HG02610 (cell line): ENCODE measurements around the gene SCN4A.

Experiments
- ATAC-seq: cut with Tn5 transposase; IDR thresholded peaks from one replicate; pipeline ENCODE4 v1.9.1; 2021; ENCODE audit warnings: mild to moderate bottlenecking, moderate library complexity; ENCODE audit not compliant: unreplicated experiment

SCN4A gene

DNA sequence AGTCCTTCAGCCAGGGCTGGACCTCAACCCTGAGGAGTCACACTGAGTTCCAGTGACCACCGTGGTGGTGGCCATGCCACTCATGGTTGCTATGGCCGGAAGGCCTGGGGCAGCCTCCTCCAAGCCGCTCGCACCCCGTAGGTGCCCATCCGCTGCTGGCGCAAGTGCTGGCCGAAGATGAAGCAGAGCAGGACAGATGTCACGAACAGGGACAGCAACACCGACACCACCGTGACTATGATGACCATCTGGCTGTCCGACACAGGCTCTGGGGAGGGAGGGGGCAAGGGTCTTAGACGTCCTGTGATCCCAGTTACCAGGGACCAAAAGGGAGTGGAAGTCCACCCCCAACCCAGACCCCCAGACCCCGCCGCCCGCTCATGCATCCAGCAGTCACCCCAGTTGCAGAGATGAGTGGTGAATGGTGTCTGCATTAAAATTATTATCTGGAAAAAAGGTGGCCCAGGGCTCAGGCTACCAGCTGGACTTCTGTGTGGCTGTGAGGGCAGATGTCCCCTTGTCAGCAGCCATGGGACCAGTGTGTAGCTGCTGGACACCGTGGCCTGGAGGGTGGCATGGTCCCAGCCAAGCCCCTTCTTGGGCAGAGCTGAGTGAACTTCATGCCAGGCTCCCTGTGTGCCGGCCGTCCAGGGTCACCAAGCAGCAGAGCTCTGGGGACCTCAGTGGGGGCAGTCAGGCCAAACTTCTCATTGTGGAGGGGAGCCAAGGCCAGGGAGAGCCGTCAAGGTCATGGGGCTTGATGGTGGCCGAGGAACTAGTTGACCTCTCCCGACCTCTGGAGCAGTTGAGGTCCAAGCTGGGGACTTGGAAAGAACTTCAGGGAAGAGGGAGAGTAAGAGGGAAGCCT is 30.2 kb upstream of the SCN4A start:
- no peak for ATAC-seq

DNA sequence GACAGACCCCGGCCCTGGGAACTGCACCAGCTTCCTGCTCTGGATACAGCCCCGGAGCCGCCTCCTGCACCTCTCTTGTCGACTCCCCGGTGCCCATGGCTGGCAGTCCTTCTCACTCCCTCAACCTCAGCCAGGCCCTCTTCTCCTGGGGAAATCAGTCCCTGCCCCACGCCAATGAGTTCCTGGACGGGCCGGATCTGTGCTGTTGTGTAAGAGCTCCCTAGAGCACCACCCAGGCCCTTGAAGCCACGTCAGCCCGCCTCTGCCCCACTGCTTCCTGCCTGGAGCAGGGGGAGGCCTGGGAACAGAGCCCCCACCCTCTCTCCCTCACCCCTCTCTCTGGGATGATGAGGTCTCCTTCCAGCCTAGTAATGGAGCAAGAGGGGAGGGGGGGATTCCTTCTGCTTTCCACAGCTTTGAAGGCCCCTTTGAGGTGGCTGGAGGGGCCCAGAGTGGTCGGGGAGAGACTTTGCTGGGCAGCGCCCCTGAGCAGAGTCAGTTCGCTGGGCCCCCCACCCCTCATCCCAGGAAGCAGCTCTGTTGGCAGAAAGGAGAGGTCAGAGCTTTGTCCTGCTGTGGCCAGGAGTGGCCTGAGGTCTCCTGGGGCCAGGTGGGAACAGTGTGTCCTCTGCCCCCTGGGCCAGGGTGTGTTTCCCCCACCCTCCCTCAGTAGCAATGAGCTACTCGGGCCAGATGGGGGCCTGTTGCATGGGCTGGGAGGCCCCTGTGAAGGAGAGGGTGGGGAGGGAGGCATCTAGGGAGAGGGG is 29.2 kb upstream of the SCN4A start:
- ATAC-seq: no peak

DNA sequence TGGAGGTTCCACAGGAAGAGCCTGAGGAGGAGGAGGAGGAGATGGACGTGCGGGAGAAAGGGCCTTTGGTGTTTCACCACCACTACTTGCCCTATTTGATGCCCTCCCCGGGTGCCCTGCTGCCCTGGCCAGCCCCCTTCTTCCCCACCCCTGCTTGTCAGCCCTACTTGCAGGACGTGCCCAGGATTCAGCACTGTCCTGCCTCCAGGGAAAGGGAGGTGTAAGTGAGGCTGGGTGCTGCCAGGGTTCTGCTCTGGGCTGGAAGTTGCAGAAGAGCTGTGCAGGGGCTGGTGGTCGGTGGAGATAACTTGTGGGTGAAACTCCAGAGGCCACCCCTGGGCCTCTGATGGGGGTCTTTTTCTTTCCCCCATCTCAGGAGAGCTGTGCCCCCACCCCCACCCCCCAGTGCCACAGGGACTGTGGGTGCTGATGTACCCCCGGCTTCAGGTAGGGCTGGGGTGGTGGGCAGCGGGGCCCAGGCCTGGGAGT is 28.4 kb upstream of the SCN4A start:
- ATAC-seq: no peak

DNA sequence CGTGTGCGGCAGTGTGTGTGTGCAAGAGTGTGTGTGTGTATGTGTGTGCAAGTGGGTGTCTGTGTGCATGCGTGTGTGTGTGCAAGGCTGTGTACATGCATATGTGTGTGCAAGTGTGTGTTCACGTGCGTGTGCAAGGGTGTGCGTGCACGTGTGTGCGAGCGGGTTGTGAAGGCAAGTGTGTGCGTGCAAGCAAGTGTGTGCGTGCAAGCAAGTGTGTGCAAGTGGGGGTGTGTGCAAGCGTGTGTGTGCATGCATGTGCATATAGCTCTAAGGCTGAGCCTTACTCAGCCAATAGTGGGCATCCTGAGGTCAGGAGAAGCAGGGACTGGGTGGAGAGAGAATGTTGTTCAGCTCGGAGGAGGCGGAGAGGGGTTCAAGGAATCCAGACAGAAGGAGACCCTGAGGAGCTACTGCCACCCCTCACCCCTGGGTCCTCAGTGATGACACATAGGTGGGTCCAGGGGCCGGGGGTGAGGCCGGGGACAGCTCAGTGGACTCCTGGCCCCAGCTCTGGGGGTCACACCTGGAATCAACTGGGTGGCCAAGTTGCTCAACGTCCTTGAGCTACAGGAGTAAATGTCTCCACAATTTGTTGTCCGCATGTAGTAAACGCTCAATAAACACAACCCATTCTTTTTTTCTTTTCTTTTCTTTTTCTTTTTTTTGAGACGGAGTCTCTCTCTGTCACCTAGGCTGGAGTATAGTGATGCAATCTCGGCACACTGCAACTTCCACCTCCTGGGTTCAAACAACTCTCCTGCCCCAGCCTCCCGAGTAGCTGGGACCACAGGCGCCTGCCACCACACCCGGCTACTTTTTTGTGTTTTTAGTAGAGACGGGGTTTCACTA is 27.2 kb upstream of the SCN4A start:
- ATAC-seq: no peak

DNA sequence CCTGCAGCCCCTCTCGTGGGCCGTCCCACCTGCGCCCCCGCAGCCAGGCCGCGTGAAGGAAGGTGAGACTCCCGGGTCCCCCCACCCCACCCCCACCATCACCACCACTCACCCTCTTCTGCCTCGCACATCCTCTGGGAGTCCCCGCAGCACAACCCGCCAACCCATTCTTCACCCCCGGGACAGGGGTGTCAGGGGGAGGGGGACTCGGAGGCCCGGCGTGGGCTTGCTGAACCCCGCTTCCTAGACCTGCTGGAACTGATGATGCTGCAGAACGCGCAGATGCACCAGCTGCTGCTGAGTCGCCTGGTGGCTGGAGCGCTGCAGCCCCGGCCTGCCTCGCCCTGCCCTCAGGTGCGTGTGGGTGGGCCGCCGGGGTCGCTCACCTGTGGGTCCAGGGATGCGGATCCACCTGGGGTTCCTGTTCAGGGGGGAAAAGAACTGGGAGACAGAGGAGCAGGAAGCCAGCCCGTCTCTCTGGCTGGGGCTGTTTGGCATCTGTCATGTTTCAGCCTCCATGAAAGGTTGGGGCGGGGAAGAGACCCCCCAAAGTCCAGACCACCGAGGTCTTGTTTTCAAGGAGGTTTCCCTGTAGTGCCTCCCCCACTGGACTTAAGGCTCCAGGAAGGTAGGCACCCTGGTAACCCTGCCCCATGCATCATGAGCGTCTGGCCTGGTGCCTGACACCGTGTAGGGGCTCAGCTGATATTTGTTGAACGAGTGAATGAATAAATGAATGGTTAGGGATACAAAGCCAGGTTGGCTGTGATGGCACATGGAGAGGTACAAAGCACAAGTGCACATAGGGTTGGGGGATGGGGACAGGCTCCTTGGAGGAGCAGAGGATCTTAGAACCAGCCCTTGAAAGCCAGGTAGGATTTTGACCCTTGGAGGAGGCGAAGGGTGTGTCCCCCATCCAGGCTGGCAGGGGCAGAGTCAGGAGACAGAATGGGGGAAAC is 26.3 kb upstream of the SCN4A start:
- no peak for ATAC-seq

DNA sequence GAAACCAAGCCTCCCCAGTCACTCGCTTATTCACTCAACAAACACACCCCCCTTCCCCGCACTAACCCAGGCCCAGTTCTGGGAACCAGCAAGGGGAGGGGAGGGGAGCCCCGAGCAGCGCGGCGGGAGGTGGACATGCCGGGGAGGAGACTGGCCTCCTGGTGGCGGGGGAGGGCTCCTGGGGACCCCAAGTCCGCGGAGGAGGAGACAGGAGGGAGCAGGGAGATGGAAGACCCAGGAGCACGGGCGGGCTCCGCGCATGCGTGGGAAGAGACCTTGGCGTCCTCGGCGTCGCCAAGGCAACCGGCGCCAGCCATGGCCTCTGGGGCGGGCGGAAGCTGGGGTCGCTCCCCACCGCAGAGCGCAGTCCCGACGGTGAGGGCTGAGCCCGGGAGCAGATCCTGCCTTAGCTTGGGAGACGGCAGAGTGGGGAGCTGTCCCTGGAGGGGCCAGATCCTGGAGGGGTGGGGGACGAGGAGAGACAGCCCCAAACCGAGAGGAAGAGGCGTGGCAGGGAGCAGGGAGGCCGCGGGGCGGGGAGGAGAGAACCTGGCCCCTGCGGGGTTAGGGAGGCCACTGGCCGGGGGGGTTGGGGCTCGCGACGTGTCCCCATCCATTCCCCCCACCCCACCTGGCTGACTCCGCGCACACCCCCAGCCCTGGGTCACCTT is 25.5 kb upstream of the SCN4A start, which contains the start of gene PRR29:
Gene PRR29, plus strand, starts transcription at position 302 of the 671 bp plus-strand sequence. Its CDS starts 14 bp downstream, at position 316.
- peak; percentile 66 for ATAC-seq

DNA sequence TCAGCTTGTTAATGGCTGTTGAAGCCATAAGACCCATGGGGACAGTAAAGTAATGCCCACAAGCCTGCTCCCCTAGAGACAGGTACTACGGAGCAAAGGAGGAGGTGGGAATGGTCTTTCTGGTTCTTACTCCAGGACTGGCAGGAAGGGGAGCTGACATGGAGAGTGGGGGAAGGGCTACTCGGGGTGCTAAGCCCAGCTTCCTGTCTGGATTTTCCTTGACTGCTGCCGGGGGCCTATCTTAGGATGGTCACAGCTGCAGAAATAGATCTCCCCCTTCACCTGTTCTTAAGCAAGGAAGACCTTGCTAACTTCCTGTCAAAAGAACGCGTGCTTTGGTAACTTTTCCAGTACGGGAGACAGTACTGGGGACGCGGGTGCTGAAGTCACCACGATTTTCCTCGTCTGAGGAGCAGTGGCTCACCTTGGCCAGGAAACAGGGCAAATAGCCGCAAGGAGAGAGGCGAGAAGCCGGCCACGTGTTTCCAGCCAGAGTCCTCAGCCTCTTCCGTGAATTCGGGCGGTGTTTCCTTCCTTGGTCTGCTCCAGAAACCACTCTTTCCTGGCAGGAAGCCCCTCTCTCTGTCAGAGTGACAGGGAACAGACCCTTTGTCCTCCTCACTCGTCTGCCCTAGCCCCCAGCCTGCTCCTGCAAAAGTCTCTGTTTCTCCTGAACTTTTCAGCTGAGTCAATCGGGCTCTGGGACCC is 24.8 kb upstream of the SCN4A start:
- ATAC-seq: no peak

DNA sequence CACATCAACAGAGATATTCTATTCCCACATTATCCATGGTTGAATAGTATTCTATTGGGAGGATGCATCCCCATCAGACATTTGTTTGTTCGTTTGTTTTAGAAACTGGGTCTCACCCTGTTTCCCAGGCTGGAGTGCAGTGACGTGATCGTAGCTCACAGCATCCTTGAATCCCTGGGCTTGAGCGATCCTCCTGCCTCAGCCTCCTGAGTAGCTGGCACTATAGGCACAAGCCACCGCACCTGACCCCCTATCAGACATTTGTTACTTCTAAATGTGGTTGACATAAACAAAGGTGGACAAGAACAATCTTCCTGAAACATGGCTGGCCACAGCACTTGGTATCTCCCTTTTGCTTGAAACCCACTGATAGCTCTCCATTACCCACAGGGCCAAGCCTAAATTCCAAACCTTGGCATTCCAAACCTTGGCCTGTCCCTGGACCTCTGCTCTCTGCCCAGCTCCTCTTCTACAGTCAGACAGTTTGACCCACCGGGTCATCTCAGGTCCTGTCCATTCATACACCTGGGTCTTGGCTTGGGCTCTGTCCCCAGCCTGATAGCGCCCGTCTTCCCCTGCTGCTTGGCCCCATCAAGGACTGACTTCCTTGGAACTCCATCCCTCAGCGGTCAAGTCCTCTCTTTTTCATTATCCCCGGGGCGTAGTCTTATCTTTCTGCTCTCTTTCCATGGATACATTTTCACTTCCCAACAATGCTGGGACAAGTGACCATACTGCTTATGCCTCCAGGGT is 23.9 kb upstream of the SCN4A start:
- ATAC-seq: no peak

DNA sequence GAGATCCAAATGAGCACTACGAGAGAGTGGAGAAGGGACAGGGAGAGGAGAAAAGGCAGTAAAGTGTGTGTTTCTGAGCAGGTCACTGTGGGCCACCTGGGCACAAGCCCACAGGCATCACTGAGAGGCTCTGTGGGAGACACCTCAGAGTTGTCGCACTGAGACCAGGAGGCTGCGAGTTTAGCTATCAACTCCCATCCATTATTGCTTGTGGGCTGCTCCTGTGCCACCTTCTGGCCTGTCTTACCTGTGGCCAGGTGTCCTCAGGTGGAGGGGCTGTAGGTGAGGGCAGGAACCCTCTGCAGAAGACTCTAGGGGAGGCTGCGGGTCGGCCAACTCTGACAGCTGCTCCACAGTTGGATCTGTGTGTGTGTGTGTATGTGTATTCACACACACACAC is 22.9 kb upstream of the SCN4A start:
- no peak for ATAC-seq

DNA sequence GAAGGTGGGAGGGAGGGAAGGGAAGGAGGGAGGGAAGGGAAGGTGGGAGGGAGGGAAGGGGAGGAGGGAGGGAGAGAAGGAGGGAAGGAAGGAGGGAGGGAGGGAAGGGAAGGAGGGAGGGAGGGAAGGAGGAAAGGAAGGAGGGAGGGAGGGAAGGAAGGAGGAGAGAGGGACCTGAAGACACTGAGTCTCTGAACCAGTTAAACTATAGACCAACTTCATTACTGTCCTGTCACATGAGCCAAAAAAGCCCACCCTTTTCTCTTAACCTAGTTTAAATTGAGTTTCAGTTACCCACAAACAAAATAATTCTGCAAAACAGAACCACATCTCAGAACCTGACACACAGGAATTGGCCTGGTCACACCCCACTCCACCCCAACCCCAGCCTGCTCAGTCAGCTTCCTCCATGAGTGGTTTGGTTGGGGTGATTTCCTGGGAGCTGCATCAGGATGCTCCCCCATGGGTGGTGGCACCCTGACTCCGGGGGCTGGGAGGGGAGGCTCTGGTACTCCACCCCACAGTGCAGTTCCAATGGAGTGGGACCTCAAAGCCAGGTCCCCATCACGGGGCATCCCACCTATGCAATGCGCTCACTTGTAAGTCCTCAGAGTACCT is 20.8 kb upstream of the SCN4A start:
- ATAC-seq: no peak

DNA sequence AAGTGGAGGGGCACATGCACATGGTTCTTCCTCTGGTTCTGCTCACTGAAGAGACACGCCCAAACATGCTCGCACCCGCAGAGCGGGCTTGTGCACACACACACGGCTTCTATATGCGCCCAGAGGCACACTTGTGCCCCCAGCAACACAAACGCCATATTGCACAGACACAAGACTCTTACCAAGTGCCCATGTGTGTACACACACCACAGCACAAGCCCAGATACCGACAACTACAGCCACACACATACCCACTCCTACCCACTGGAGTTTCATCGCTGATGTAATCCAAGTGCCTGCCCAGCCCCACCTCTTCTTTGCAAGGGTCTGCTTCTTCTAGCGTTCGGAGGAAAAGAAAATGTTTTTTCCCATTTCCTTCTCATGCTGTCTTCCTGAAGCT is 18.9 kb upstream of the SCN4A start:
- no peak for ATAC-seq

DNA sequence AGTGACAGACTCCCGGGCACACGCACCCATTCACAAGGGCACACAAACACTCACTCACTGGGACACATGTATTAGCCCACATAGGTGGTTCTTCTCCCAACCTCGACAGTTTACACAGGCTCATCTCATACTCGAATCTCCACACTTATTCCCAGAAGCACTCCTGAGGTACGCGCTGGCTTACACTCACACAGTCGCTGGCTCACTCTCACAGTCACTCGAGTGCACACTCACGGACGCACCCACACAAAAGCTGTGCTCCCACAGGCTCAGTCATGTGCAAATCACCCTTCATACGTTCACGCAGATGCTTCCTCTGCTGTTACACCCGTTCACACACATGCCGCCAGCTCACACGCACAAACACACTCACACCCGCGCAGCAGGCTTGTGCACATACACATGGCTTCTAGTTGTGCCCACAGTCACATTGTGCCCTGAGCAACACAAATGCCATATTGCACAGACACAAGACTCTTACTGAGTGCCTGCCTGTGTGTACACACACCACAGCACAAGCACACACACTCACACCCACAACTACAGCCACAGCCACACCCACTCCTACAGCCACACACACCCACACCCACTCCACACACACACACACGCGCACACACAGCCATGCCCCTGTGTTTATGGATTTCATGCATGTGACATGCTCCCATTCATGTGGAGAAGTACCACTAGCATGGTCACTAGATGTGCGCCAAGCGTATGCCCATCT is 17.1 kb upstream of the SCN4A start:
- no peak for ATAC-seq

DNA sequence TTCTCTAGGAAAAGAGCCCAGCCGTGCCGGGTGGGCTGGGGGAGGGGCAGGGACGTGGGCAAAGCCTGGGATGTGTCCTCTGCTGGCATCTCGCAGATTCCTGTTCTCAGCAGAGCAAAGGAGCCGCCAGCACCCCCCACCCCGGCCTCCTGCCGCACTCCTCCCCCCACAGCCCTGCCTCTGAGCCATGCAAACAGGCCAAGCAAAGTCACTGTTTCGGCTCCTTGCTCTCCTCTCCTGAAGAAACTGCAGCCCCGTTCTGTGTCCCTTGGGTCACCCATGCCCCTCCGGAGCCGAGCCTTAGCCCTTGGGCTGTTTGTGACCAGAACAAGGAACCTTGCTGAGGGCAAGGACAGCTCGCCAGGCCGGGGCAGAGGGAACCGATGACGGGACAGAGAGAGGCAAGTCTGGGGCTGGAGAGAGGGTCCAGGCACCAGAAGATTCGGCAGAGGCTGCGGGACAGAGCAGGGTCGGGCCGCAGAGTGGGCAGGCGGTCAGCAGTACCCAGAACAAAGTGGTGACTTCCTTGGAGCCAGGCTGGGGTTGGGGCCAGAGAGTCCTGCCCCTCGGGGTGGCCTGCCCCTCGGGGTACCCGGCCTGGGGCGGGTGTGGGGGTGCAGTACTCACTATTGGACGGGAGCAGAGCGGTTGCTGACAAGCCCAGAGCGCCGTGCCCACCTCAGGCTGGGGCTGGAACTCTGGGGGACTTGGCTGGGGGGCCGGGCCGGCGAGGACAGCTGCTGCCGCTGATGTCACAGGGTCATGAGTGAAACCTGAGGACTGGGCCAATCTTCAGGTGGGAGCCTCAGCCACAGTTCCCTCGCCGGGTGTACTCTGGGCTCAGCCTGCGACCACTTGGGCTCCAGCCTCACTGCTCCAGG is 16.3 kb upstream of the SCN4A start:
- ATAC-seq: no peak

DNA sequence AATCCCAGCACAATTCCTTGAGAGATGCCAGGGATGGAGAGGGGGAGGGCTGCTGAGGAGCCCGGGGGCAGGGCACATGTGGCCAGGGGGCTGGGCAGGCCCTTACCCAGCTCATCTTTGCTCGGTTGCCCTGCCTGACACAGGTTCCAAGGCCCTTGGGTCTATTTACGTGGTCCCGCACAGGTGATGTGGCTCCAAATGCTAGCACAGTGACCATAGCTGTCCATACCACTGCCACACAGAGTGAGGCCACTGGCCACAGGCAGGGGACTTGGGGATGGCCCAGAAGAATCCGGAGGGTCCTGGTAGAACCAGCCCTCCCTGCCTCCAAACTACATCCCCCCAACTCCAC is 15.4 kb upstream of the SCN4A start:
- no peak for ATAC-seq

DNA sequence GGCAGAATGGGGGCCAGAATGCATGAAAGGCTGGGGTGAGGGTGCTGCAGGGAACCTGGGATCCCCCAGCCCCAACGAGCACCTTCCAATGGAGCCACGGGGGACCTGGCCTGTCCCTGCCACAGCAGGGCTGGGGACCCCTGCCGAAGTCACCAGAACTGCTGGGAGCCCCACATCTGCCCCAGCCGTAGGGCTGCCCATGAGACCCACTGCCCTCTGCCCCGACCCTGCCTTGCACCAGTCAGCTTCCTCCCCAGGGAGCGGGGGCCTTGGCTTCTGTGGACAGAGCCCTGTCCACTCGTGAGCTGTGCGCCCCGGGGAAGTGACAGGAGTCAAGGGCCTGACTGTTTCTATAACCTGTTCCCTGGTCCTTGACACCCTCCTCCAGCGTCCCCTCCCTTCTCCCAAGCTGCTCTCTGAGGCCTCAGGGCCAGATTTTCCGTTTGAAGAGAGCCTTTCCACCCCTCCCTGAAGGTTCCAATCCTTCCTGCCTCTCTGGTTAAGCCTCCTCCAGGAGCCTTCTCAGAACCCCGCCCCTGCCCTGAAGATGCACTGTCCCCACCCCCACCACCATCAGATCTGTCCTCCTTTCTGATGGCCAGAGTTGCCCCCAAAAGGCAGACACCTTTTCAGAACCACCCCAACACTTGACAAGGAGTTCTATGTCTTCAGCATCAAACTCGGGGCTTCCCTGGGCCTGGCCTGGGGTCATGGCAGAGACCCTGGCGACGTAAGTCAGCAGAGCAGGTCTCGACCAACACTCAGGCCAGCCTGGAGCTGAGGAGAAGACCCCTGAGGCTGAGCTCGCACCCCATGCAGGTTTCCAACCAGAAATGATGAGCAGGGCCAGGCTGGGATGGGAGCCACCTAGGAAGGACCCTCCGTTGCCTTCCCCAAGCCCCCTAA is 14.8 kb upstream of the SCN4A start:
- ATAC-seq: no peak
